HG02870 (cell line): ENCODE data around the gene HHAT.
"Not testable (repeated sequence)": the region's sequence is repeated elsewhere in the genome, so short reads cannot be mapped to it uniquely, and the experiment has no call there.

Experiments used
- ATAC-seq: cut with Tn5 transposase; IDR thresholded peaks from one replicate; pipeline ENCODE4 v1.9.1; 2021; ENCODE audit warnings: mild to moderate bottlenecking, moderate library complexity; ENCODE audit not compliant: unreplicated experiment

Gene HHAT

GRCh38 chr1:210385228-210385627, 56.5 kb downstream of the HHAT start:
- no peak for ATAC-seq

GRCh38 chr1:210394281-210394821, 65.6 kb downstream of the HHAT start:
- no peak for ATAC-seq

- ATAC-seq: no peak
Measured at GRCh38 chr1:210396541-210396940, 67.8 kb downstream of the HHAT start.

- no peak for ATAC-seq
Measured at GRCh38 chr1:210397252-210397651, 68.5 kb downstream of the HHAT start.

- no peak for ATAC-seq
Measured at GRCh38 chr1:210397681-210398080, 69.0 kb downstream of the HHAT start.

GRCh38 chr1:210398466-210398865, 69.8 kb downstream of the HHAT start:
- no peak for ATAC-seq

- peak; percentile 95 for ATAC-seq
Measured at GRCh38 chr1:210400043-210400840, 71.5 kb downstream of the HHAT start.

- no peak for ATAC-seq
Measured at GRCh38 chr1:210402560-210402959, 73.9 kb downstream of the HHAT start.

- ATAC-seq: no peak
Measured at GRCh38 chr1:210405316-210405715, 76.6 kb downstream of the HHAT start.

- ATAC-seq: not testable (repeated sequence)
Measured at GRCh38 chr1:210406341-210406740, 77.6 kb downstream of the HHAT start.

- ATAC-seq: peak; percentile 58
Measured at GRCh38 chr1:210407207-210407886, 78.6 kb downstream of the HHAT start.

- no peak for ATAC-seq
Measured at GRCh38 chr1:210407887-210408252, 79.2 kb downstream of the HHAT start.

GRCh38 chr1:210412240-210412639, 83.5 kb downstream of the HHAT start:
- no peak for ATAC-seq

GRCh38 chr1:210413951-210414350, 85.2 kb downstream of the HHAT start:
- ATAC-seq: no peak

- ATAC-seq: no peak
Measured at GRCh38 chr1:210415846-210416448, 87.2 kb downstream of the HHAT start.

GRCh38 chr1:210416681-210417080, 88.0 kb downstream of the HHAT start:
- ATAC-seq: no peak

- ATAC-seq: no peak
Measured at GRCh38 chr1:210417881-210418280, 89.2 kb downstream of the HHAT start.

- ATAC-seq: no peak
Measured at GRCh38 chr1:210418863-210419650, 90.4 kb downstream of the HHAT start.

- ATAC-seq: not testable (repeated sequence)
Measured at GRCh38 chr1:210426696-210427095, 98.0 kb downstream of the HHAT start.

- ATAC-seq: no peak
Measured at GRCh38 chr1:210428696-210429095, 100.0 kb downstream of the HHAT start.

- ATAC-seq: no peak
Measured at GRCh38 chr1:210434223-210434622, 105.5 kb downstream of the HHAT start.
